HG03558 (cell line): ENCODE data around the gene CRYBA4.

ENCODE experiments used
- ATAC-seq: cut with Tn5 transposase; IDR thresholded peaks from one replicate; pipeline ENCODE4 v1.9.1; 2021; ENCODE audit warnings: moderate number of reproducible peaks; ENCODE audit not compliant: unreplicated experiment; ENCODE audit errors: extremely low read depth

The CRYBA4 gene

DNA sequence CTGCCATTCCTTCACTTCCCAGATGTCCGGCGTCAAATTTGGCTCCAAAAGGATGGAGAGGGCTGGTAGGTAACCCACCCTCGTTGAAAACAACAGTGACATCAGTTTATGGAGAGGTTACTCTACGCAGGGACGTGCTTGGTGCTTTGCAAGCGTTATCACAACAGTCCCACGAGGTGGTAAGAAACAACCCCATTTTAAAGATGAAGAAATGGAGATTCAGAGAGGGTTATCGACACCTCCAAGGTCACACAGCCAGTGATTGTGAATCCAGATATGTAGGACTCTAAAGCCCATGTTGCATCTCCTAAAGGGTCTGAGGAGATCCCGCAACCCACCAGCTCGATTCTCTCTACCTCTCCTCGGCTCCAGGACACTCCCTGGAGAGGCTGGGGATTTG lies 36.4 kb downstream of the CRYBA4 start:
- ATAC-seq = no peak

DNA sequence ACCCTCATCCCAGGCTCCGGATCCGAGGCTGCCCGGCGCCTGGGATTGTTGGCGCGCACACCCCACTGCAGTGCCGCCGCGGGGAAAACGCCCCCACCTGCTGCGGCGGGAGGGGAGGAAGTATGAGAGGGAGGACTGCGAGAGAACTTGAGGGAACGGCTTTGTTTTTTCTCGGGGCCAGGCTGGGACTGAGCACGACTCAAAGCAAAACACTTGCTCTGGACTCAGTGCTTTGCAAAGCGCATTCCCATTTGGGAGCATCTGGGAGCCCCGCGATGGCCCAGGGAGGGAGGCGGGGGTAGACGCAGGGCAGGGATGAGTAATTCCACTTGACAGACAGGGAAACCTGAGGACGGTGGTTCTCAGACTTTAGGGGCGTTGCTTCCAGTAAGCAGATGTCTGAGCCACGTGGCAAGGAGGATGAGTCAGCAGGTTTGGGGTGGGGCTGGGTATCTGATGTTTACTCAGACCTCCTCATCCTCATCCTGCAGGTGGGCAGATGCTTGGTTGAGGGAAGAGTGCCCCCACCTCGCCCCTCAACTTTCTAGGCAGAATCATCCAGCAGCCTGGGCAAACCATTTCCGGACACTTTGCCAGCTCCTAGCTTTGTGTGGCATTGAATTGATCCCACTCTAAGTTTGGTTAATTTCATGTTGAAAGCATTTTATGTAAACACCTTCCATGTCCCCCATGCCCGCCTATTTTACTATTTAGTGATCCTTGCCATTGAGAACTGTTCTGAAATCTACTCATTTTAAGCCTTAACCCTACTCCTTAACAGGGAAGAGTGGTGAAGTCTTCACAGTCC lies 37.1 kb downstream of the CRYBA4 start:
- no peak for ATAC-seq

DNA sequence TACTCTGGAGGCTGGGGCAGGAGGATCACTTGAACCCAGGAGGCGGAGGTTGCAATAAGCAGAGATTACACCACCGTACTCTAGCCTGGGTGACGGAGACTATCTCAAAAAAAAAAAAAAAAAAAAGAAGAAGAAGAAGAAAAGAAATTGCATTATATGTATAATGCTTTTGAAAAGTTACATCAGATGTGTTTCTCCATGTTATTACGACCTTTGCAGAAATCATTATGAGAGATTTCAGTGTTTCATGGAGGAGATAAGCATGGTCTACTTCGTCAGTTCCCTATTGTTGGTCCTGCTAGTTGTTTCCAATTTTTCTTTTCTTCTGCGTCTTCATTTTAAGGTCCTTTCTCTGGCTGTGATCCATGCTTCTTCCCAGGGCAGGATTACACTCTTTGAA lies 38.6 kb downstream of the CRYBA4 start:
- no peak for ATAC-seq

DNA sequence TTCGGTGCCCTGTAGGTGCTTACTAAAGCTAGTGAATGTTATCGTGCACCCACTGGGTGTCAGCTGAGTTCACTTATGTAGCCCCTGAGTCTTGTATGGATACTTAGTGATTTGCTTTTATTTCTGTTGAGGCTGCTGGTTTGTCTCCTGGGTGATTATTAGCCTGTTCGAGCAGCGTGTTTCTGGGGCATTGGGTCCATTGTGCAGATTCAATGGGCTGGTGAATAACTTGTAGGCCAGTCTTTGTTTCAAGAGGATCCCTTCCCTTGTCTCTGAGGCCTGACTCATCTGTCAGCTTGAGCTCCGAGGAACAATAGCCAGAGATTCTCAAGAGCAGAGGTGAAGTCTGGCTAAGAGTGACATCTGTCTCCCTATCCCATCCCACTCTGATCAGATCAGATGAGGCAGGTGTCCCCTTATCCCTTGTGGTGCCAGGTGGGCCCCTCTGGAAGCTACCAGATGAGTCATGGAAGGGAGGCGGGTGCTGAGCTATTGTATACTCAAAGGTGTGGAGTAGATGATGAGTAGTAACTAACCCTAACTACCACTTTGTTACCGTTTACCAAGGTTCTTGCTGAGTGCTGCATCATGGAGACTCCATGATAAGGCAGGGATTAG lies 39.3 kb downstream of the CRYBA4 start:
- no peak for ATAC-seq

DNA sequence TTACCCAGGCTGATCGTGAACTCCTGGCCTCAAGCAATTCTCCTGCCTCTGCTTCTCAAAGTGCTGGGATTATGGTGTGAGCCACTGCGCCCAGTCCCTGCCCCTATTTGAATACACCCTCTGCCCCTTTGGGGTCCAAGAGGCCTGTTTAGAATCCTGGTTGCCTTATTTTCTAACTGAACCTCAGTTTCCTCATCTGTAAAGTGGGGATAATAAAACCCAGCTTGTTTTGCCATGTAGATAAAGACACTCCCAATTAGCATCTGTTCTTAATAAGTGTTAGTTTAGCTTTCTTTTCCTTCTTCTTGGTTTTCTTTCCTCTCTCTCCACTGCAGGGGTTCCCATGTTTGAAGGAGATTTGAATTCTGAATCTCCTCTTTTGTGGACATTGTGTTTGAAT lies 40.4 kb downstream of the CRYBA4 start:
- ATAC-seq = no peak

DNA sequence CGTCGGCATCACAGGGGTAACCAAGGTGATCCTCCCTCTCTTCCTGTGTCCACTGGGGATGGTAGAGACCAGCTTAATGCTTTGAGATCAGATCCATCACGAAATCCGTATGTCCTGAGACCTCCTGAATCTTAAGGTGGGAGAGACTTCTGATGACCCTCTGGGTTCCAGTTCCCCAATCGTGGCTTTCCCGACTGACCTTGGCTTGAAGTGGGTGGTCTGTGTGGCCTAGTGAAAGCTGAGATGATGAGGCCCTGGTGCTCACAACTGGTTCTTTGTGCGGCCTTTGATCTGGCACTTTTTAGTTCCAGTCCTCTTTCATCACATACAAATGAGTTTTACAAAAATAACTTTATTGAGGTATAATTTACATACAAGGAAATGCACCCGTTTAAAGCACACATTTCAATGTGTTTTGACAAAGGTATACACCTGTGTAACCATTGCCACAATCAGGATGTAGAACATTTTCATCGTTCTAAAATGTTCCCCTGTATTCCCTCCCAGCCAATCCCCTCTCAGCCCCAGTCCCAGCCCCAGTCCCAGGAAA lies 41.7 kb downstream of the CRYBA4 start:
- ATAC-seq = no peak

DNA sequence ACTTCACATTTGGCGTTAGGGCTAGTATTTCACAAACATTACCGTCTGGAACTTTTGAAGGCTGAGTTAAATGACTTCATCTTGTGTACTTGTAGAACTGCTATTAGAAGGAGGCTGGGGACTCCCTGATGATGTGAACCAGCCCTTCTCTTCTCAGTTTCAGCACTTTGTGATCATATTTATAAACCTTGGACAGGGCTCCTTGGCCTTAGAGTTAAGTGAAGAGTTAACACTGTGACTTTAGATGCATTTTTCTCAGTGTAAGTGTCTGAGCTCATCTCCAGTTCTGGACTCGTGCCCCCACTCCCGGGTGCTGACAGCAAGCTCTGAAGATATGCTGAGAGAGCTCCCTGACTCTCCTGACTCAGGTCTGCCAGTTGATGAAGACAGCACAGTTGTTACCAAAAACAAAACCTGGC lies 44.1 kb downstream of the CRYBA4 start:
- no peak for ATAC-seq

DNA sequence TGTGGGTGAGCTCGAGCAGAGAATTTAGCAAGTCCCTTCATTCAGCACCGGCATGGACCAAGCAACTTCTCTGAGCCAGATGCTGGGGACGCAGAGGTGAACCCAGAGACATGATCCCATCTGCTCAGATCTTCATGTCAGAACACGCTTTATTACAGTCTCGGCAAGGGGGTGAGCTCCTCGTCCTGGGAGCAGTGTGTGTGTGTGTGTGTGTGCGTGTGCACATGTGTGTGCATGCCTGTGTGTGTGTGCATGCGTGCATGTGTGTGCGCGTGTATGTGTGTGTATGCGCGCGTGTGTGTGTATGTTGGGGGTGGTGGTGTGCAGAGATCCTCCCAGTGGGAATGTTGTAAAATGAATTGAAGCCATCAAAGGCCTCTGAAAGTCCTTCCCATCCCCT lies 45.4 kb downstream of the CRYBA4 start:
- no peak for ATAC-seq

DNA sequence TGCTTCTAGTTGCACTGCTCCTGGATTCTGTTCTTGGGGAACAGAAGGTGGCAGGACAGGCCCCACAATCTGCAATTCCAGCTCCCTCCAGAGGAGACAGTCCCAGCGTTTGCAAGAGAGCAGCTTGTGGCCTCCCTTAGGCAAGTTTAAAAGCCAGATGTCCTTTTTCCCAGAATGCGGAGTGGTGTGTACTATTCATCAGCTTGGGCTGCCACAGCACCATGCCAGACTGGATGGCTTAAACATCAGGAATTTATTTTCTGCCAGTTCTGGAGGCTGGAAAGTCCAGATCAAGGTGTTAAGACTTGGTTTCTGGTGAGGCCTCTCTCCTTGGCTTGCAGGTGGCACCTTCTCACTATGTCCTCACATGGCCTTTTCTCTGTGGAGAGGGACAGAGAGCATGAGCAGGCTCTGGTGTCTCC lies 47.3 kb downstream of the CRYBA4 start:
- ATAC-seq = no peak

DNA sequence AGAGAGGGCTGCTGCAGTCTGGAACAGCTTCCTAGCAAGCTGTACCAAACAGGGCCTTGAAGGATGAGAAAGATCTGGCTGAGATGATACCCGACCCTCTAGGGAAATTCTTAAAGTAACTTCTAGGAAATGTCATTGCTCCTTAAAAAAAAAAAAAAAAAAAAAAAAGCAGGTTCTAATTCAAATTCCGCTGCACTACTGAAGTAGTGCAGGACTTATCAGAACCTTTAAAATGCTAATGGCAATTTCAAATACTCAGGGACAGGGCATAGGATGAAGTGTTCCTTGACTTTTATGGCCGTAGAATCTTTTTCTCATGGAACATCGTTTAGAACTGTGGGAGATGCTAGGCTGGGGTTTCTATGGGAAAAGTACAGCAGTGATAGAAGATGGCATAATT lies 48.7 kb downstream of the CRYBA4 start:
- ATAC-seq = no peak

DNA sequence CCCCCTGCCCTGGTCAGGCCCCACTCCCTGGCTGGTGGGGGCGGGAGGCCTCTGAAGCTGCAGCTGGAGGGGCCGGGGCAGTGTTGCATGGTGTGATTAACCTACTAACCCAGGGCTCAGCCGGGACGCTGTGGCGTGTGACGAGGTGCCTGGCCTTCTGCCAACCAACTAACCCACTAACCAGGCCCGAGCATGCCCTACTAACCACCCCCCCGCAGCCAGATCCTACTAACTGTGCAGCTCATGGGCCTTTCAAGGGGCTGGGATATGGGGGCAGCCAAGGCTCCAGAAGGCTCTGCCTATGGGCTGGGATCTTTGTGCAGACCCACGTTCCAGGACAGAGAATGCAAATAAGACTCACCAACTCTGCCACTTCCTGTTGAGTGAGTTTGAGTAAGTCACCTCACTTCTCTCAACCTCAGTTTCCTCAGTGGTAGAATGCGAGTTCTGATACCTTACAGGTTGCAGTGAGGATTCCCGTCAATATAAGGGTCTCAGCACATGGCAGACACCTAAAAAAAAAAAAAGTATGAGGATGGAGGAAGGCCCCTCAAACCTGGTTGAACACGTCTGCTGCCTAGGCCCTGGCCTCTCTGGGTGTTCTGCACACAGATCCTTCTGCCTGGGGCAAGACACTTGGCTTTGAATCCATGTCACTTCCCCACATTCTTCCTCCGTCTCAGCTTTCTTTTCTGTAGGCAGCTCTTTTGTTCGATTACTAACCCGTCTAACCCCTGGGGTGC lies 49.7 kb downstream of the CRYBA4 start:
- no peak for ATAC-seq

DNA sequence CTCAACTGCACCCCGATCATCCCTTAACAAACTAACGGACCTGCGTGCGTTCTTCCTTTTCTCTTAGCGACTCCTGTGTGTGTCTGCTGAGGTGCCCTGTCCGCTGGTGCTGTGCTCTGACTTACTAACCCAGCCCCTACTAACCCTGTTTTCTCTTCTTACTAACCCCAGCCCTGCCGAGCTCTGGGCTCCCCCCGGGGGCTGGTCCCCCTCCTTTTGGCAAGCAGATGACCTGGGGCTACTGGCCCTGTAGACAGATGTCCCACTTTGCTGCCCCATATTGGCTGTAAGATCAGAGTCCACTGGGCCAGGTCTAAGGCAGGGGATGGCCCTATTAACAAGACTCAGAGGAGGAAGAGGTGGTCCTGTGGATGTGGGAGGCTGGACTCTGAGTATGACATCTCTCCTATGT lies 50.3 kb downstream of the CRYBA4 start:
- ATAC-seq = peak; percentile 4

DNA sequence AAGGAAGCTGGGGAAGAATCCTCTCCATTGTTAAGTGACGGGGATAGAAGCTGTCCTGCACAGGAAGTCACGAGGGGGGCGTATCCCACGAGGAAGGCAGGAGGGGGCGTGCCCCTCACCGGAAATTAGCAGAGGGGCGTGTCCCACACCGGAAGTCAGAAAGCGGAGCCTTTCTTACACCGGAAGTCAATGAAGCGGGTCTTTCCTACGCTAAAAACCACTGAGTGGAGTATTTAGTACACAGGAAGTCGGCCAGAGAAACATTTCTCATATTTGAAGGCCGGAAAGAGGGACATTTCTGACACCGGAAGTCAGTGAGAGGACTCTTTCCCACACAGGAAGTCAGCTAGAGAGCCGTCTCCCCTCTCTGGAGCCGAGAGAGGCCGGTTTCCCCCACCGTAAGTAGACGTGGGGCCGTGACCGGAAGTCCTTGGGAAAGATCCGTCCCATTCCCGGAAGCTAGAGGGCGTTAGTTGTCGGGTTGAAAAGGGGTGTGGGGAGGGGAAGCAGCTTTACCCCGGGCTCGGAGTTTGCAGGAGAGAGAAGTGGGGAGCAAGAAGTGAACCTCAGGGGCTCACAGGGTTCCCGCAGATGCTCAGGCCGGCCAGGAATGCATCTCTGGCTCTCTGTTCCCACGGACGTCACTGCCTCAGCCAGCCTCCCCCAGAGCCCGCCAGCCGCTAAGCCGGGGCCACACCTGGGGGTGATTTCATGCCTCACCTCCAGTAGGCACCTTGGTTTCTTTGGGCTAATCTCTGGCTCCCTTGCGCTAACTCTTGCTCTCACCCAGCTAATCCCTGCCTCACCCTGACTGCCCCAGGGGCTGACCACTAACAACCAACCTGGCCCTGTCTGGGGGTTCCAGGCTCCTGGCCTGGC lies 51.1 kb downstream of the CRYBA4 start:
- peak; percentile 32 for ATAC-seq

DNA sequence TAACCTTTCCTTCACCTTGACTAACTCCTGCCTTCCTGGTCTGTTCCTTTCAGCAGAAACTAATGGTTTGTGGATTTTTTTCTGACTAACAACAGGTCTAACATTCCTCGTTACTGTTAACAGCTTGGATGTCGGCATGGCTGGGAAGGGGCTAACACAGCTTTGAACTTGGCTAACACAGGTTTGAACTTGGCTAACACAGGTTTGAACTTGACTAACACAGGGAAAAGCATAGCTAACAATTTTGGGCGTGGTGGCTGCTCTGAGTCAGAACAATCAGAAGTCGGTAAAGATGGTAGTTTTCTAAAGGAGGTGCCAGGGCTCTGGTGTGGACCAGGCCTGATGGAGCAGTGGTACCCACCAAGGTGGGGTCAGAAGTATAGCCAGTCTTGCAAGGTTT lies 51.7 kb downstream of the CRYBA4 start:
- no peak for ATAC-seq

DNA sequence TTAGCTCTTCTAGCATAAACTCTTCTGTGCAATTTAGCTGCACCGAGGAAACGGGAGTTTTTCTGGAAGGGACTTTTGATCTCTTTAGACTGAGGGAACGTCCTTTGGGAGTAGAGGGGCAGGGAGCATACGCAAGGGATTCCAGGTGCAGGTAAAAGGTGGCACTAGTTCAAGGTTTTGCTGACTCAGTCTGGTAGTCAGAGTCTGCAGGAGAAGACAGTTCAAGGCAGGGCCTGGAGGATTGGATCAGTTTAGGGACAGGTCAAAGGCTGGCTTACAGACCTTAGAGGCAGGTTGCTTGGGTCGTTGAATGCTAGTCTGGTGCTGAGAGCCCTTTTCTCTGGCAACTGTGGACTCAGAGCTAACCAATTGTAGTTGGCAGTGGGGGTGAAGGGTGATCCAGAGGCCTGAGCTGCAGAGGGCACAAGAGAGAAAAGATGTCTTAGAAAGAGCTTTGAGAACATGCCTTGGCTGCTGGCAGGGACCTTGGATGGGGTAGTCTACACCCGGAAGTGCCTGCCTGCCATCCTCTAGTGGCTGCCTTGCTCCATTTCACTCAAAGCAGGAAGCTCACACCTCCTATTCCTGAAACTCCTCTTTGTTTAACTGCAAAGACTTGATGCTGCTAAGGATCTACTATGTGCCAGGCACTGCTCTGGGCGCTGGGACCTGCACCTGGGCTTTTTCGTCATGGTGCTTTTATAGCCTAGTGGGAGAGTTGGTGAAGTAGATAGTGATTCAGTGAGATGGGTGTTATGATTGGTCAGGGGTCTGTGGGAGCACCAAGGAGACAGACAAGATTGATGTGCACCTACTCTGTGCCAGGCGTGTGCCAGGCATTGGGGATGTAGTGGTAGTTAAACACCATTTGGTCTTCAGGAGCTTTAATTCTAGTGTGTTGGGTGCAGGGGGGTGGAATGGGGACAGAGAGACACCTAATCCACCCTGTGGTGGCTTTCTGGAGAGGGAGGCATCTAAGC lies 52.7 kb downstream of the CRYBA4 start:
- no peak for ATAC-seq

DNA sequence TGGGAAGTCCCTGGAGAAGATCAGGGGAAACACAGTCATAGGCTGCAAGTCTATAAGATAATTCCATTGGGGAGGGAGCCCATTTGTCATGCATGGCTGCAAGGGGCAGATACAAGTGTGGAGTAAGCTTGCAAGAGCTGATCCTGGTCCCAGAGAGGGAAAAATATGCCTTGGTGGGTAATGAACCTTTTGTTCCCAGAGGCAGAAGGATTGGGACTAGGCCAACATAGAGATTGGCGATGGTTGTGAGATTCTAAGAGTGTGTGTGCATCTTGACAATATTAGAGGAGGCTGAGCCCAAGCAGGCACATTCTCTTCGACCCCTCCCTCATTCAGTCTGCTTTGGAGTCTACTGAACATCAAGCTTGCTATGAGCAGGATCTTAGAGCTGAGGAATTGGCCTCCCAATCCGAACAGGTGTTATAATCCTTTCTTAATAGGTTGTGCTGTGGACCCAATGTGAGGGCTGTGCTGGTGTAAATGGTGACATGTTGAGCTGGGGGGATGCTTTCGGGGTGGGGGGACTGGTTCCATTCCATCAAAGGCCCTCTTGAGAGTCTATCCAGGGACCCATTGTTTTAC lies 54.0 kb downstream of the CRYBA4 start:
- ATAC-seq = no peak

DNA sequence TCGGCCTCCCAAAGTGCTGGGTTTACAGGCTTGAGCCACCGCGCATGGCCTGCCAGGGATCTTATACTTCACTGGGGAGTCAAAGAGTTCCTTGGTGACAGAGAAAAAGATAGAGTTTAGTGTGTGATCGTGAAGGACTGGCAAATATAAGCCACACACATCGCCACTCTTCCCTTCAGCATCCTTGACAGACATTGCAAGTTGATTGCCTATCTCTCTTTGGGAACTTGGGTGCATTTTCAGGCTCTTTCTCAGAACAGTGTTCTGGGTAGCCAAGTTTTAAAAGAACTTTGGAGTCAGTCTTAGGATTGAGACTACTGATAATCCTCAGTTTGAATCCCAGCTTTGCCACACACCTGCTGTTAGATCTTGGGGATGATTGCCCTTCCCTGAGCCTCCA lies 55.5 kb downstream of the CRYBA4 start:
- ATAC-seq = no peak

DNA sequence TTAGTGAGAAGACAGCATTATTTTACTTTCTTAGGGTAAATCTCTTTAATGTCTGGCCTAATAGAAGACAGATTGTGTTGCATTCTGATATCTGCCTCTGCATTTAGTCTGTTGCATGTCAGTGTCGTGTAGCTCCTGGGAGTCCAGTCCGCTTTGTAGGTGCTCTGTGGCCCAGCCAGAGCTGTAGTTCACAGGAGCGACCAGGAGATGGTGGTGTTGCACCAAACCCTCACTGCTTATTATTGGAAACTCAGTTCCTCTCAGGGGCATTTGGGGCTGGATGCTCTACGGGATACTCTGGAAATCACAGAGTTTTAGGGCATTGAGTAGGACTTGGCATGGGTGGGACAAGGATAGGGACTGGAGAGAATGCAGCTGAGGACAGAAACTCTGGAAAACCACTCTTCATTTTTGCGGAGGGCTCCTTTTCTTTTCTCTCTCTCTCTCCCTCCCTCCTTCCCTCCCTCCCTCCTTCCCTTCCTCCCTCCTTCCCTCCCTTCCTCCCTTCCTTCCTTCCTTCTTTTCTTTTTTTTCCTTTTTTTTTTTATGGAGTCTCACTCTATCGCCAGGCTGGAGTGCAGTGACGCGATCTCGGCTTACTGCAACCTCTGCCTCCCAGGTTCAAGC lies 57.4 kb downstream of the CRYBA4 start:
- ATAC-seq = no peak
